Measurements from ENCODE around the gene SLC27A4.

GRCh38 chr9:128339761-128340690, at the start of gene SLC27A4:
- TF ChIP-seq CTCF (IDR thresholded peaks at IDR 0.05; ENCODE audit: insufficient read depth, low read length), result no peak
- TF ChIP-seq REST (IDR thresholded peaks at IDR 0.05; ENCODE audit: insufficient replicate concordance, low read depth), result no peak
- TF ChIP-seq GABPA (IDR thresholded peaks at IDR 0.05; ENCODE audit: low read depth), result no peak
- no peak for TF ChIP-seq POLR2AphosphoS5 (IDR thresholded peaks at IDR 0.05; ENCODE audit: low read depth)

Data from HL-60 (cell line).